GM19193 (cell line): Measurements from ENCODE around the gene TTC4.

Experiments used
- POLR2A ChIP-seq: IDR thresholded peaks from 4 replicates; pipeline ENCODE4 v1.6.1; 2011; ENCODE audit not compliant: insufficient read depth, insufficient read length; ENCODE audit errors: extremely low read depth

TTC4 gene

GRCh38 chr1:54723985-54724384, 8.3 kb downstream of the TTC4 start:
- no peak for TF ChIP-seq POLR2A

GRCh38 chr1:54724771-54725170, 9.1 kb downstream of the TTC4 start:
- TF ChIP-seq POLR2A, result no peak

DNA sequence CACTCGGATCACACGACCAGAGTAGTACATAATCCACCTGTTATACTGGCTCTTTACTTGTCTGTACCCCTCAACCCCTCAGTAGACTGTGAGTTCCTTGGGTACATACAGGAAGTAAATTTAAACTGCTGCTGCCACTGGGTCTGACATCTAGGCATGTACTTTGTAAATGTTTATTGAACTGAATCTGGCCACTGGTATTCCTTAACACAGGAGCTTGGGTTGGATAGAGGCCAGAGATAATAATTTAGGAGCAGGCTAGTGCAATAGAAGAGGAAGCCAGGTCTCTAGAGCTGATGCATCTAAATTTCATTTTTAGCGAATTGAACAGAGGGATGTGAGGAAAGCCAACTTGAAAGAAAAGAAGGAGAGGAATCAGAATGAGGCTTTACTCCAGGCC, 12.4 kb downstream of the TTC4 start:
- no peak for TF ChIP-seq POLR2A

DNA sequence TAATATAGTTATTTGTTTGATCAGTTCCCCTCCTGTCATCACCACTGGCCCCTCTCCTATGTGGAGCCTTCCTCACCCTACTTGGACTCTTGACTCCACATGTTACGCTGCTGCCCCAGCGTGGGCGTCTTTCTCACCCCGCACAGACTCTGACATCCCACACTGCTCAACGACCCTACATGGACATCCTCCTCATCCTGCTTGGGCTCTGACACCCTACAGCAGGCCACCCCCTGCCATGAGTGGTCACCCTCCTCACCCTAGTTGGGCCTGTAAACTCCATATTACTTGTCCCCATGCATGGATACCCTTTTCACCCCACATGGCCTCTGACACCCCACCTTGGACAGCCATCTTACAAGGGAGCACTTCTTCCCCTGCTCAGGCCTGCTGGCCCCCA, 21.0 kb downstream of the TTC4 start:
- TF ChIP-seq POLR2A, result no peak

DNA sequence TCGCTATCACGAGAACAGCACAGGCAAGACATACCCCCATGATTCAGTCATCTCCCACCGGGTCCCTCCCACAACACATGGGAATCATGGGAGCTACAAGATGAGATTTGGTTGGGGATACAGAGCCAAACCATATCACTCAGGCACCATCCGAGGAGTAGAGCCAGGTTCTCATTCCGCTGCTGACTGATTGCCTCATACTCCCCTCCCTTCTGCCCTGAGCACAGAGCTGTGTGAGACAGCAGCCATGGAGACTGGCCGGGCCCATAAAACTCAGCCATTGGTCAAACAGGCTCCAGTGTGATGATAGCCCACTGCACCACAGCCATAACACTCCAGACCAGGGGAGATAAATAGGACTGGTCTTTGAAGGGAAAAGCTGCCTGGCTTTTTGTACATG, 22.6 kb downstream of the TTC4 start:
- TF ChIP-seq POLR2A, result no peak

- TF ChIP-seq POLR2A, result no peak
These were observed 25.9 kb downstream of the TTC4 start for GRCh38 chr1:54741531-54741930.

- no peak for TF ChIP-seq POLR2A
These were observed 26.6 kb downstream of the TTC4 start for GRCh38 chr1:54742282-54742681.

DNA sequence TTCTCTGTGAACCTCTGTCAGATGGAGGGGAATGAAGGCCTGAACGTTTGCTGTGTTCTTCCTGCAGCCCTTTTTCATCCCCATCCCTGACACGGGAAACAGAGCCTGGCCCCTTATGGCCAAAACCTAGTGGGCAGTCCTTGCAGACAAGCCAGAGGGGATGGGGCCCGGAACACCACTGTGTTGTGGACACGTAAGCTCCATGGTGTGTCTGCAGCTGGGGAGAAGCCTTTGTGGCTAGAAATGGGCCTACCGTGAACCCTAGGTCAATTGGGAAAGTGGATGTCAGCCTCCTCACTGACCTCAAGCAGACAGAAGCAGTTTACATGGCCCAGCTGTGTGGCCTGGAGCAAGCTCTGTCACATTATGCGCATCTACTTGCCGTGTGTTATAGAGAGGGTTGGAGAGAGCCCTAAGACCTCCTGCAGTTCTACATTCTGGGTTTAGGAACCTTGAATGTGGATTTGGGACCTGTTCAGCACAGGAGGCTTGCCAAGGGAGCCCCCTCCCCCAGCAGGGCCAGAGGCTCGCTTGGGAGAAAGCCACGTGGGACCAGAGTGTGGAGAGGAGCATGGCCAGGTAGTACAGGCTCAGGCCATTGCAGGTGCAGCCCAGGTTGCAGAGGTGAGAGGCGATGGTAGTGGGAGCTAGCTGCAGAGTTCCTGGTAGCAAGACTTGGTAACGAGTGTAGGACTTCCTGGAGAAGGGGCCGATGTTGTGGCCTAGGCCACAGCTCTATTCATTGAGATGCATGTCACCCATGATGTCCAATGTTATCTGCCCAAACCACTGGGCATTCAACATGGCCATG, 28.0 kb downstream of the TTC4 start:
- no peak for TF ChIP-seq POLR2A

- TF ChIP-seq POLR2A, result no peak
These were observed 29.0 kb downstream of the TTC4 start for GRCh38 chr1:54744696-54745095.

GRCh38 chr1:54745274-54745673, 29.6 kb downstream of the TTC4 start:
- TF ChIP-seq POLR2A, result no peak

DNA sequence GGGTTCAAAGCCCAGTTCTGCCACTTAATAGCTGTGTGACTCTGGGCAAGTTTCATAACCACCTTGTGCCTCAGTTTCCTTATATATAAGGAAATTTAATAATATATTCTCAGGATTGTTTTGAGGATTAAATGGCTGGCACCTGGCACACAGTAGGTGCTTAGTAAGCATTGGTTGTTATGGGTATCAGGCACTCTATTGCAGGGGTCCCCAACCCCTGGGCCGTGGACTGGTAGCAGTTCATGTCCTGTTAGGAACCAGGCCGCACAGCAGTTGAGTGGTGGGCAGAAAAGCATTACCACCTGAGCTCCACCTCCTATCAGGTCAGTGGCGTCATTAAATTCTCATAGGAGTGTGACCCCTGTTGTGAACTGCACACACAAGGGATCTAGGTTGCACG, 30.2 kb downstream of the TTC4 start:
- no peak for TF ChIP-seq POLR2A

- TF ChIP-seq POLR2A, result no peak
These were observed 32.6 kb downstream of the TTC4 start for GRCh38 chr1:54748094-54748835.

DNA sequence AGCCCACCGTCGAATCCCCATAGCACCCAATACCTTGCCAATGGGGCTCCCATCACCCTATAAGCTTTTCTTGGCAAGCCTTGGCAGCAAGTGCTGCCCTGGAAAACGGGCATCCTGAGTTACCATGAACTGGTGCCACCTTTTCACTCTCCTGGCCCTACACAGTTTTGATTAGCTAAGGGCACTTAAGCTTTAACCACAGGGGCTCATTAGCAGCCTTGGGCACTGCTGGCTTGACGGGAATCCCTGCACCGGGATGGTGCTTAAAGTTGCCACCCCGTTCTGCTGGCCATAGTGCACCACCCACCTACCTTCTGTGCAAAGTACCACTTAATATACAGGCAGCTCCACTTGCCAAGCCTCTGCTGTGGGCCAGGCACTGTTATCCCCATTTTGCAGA, 34.9 kb downstream of the TTC4 start:
- TF ChIP-seq POLR2A, result no peak

- no peak for TF ChIP-seq POLR2A
These were observed 35.8 kb downstream of the TTC4 start for GRCh38 chr1:54751426-54751825.

DNA sequence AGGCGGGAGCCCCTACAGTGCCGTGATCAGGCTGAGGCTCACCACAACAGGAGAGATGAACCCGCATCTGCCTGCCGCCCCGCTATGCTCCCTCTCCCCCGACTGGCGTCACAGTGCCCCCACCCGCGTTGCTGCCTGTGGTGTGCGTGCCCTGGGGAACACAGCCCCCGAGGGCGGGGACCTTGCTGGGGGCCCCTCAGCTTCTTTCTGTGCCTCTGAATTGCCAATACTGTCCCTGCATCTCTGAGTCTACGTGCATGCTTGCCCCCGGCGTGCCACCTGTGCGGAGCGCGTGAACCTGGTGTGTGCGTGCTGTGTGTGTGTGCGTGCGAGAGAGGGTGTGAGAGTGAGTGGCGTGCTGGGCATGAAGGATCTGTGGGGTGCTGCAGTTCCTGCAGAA, 38.4 kb downstream of the TTC4 start:
- TF ChIP-seq POLR2A, result no peak

- TF ChIP-seq POLR2A, result no peak
These were observed 39.0 kb downstream of the TTC4 start for GRCh38 chr1:54754486-54755285.

- TF ChIP-seq POLR2A, result no peak
These were observed 42.2 kb downstream of the TTC4 start for GRCh38 chr1:54757833-54758232.
